ENCODE results near the gene ARHGEF6.

The ARHGEF6 gene

GRCh38 chrX:136745215-136746173, 35.2 kb downstream of the ARHGEF6 start:
- DNase-seq: no peak

- no peak for DNase-seq
Observed at GRCh38 chrX:136742721-136743379, 37.9 kb downstream of the ARHGEF6 start.

- DNase-seq: no peak
Observed at GRCh38 chrX:136738049-136738729, 42.5 kb downstream of the ARHGEF6 start.

GRCh38 chrX:136736690-136737089, 44.0 kb downstream of the ARHGEF6 start:
- no peak for DNase-seq

- no peak for DNase-seq
Observed at GRCh38 chrX:136735601-136736000, 45.1 kb downstream of the ARHGEF6 start.

- DNase-seq: no peak
Observed at GRCh38 chrX:136733613-136734012, 47.1 kb downstream of the ARHGEF6 start.

- DNase-seq: no peak
Observed at GRCh38 chrX:136731798-136732197, 48.9 kb downstream of the ARHGEF6 start.

- no peak for DNase-seq
Observed at GRCh38 chrX:136731207-136731782, 49.4 kb downstream of the ARHGEF6 start.

GRCh38 chrX:136728393-136728792, 52.3 kb downstream of the ARHGEF6 start:
- no peak for DNase-seq

- DNase-seq: peak; percentile 50
Observed at GRCh38 chrX:136725441-136726104, 55.2 kb downstream of the ARHGEF6 start.

- no peak for DNase-seq
Observed at GRCh38 chrX:136718091-136718490, 62.6 kb downstream of the ARHGEF6 start.

- no peak for DNase-seq
Observed at GRCh38 chrX:136714626-136715599, 65.8 kb downstream of the ARHGEF6 start.

- DNase-seq: no peak
Observed at GRCh38 chrX:136712650-136713310, 68.0 kb downstream of the ARHGEF6 start.

GRCh38 chrX:136711147-136711546, 69.6 kb downstream of the ARHGEF6 start:
- DNase-seq: no peak

- DNase-seq: no peak
Observed at GRCh38 chrX:136710325-136710951, 70.3 kb downstream of the ARHGEF6 start.

GRCh38 chrX:136708348-136708747, 72.4 kb downstream of the ARHGEF6 start:
- DNase-seq: no peak

- no peak for DNase-seq
Observed at GRCh38 chrX:136697156-136697555, 83.6 kb downstream of the ARHGEF6 start.

GRCh38 chrX:136694431-136695087, 86.2 kb downstream of the ARHGEF6 start:
- DNase-seq: no peak

- peak; percentile 71 for DNase-seq
Observed at GRCh38 chrX:136692271-136692670, 88.5 kb downstream of the ARHGEF6 start.

All from NCI-H226 (cell line).